ENCODE measurements around the gene AGAP1. TPM values are rescaled to one million over a fixed set of nuclear protein-coding genes. Genes with fewer than 3 reads are reported as not detected.

AGAP1 gene
- total RNA-seq, 1 donor from 2014 or later: 20.4 TPM

DNA sequence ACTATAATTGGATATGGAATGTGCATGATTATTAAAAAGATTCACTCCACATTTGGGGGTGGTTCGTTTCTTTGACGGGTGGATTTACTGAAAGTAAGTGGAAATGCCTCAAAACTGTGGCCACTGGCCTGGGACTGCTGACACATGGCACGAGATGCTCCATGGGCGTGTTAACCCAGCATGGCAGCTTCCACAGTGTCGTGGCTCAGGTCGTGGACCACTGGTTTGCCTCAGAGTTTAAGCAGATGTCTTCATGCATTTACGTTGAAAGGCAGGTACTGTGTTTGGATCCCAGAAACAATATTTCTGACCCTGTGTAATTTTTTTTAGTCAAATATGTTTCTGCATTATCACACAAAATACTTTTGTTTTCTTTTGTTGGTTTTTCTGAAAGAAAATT, 432.4 kb downstream of the AGAP1 start:
- Histone ChIP-seq H3K36me3 (no peaks in the 10 kb centered on the region), H3K4me2 (no peak overlapping the region), H3K4me1 (no peaks in the 10 kb centered on the region), H4K20me1 (ENCODE audit: low read depth) (no peaks in the 10 kb centered on the region), H3K27me3 (no peaks in the 10 kb centered on the region), H3K79me2 (ENCODE audit: low read depth) (no peaks in the 10 kb centered on the region), H3F3A (ENCODE audit: low read depth) (no peaks in the 10 kb centered on the region), H2AFZ (replicated peaks) (no peak overlapping the region), H3K4me3 (no peak overlapping the region), H3K9ac (no peak overlapping the region), H3K9me3 (ENCODE audit: low read depth) (no peaks in the 10 kb centered on the region), H3K27ac (no peak overlapping the region)
- Mint-ChIP-seq H3K9me3 (no peaks in the 10 kb centered on the region), H3K4me3 (no peak overlapping the region), H3K4me1 (peaks cover 4% of the 10 kb centered on the region), H3K27me3 (ENCODE audit: insufficient read depth, low read depth) (peaks cover 2% of the 10 kb centered on the region), H3K36me3 (peaks cover 35% of the 10 kb centered on the region), H3K27ac (no peak overlapping the region)
- TF ChIP-seq EZH2phosphoT487 (IDR thresholded peaks at IDR 0.05) (no peak), EZH2 (IDR thresholded peaks at IDR 0.05) (no peak)
- TF ChIP-seq, protein P1, sequence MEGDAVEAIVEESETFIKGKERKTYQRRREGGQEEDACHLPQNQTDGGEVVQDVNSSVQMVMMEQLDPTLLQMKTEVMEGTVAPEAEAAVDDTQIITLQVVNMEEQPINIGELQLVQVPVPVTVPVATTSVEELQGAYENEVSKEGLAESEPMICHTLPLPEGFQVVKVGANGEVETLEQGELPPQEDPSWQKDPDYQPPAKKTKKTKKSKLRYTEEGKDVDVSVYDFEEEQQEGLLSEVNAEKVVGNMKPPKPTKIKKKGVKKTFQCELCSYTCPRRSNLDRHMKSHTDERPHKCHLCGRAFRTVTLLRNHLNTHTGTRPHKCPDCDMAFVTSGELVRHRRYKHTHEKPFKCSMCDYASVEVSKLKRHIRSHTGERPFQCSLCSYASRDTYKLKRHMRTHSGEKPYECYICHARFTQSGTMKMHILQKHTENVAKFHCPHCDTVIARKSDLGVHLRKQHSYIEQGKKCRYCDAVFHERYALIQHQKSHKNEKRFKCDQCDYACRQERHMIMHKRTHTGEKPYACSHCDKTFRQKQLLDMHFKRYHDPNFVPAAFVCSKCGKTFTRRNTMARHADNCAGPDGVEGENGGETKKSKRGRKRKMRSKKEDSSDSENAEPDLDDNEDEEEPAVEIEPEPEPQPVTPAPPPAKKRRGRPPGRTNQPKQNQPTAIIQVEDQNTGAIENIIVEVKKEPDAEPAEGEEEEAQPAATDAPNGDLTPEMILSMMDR (IDR thresholded peaks at IDR 0.05): no peak
- DNase-seq (ENCODE audit: low spot score): no peak

DNA sequence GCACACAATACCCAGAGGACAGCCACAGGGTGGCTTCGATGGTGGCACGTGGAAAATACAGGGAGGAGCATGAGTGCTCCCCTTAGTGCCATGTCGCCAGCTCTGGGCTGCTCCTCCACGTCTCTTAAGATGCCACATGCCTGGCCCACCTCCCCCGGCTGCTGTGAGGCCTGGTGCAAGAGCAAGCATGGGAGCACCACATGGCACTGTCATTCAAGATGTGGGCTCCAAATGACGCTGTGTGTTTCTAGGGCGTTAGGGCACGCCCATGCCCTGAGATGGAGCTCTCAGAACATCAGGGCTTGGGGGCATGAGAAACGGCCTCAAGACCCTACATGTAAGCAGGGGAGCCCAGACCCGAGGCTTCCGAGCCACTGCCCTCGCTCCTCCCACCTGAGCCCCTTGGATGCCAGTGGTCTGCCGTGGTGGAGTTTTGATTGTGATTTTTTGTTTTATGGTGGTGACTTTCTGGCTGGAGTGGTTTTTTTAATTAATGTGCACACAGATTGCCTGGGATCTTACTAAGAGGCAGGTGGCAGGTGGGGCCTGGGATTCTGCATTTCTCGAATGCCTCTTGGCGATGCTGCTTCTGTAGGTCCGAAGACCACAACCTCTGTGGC, 435.0 kb downstream of the AGAP1 start:
- H4K20me1 ChIP-seq (ENCODE audit: low read depth): peaks cover 2% of the 10 kb centered on the region
- H3K79me2 ChIP-seq (ENCODE audit: low read depth): no peaks in the 10 kb centered on the region
- no peaks in the 10 kb centered on the region for H3K9me3 Mint-ChIP-seq
- no peaks in the 10 kb centered on the region for H3K9me3 ChIP-seq (ENCODE audit: low read depth)
- H3K27ac ChIP-seq: no peak overlapping the region
- H3F3A ChIP-seq (ENCODE audit: low read depth): peaks cover 3% of the 10 kb centered on the region
- peaks cover 2% of the 10 kb centered on the region for H3K27me3 Mint-ChIP-seq (ENCODE audit: insufficient read depth, low read depth)
- no peak overlapping the region for H3K9ac ChIP-seq
- TF ChIP-seq EZH2phosphoT487 (IDR thresholded peaks at IDR 0.05) (no peak), EZH2 (IDR thresholded peaks at IDR 0.05) (no peak)
- TF ChIP-seq, protein P1 (IDR thresholded peaks at IDR 0.05): no peak
- peaks cover 2% of the 10 kb centered on the region for H3K4me1 ChIP-seq
- no peak for DNase-seq (ENCODE audit: low spot score)
- no peak overlapping the region for H3K4me2 ChIP-seq
- H3K4me1 Mint-ChIP-seq: peaks cover 3% of the 10 kb centered on the region
- H3K36me3 Mint-ChIP-seq: peaks cover 31% of the 10 kb centered on the region
- H3K27ac Mint-ChIP-seq: peak overlapping the region; percentile 35
- no peak overlapping the region for H3K4me3 ChIP-seq
- no peak overlapping the region for H2AFZ ChIP-seq (replicated peaks)
- H3K27me3 ChIP-seq: no peaks in the 10 kb centered on the region
- no peaks in the 10 kb centered on the region for H3K36me3 ChIP-seq
- no peak overlapping the region for H3K4me3 Mint-ChIP-seq

DNA sequence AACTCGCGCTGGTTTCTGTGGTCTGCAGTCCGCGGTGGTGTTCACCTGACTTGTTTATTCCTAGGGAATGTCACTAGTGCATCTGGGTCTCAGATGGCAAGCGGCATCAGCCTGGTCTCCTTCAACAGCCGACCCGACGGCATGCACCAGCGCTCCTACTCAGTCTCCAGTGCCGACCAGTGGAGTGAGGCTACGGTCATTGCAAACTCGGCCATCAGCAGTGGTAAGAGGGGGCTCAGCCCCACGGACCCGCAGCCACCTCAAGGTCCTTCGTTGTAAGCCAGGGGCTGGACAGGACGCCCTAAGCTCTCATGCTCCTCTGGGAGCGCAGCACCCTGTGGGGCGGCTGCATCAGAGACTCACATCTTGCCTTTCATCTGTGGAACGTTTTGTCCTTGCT, 436.9 kb downstream of the AGAP1 start:
- Histone ChIP-seq H3K4me3 (no peak overlapping the region), H3K9ac (no peak overlapping the region), H3K27ac (no peak overlapping the region), H3K9me3 (ENCODE audit: low read depth) (no peaks in the 10 kb centered on the region), H3F3A (ENCODE audit: low read depth) (peaks cover 21% of the 10 kb centered on the region), H3K36me3 (no peaks in the 10 kb centered on the region), H4K20me1 (ENCODE audit: low read depth) (peaks cover 18% of the 10 kb centered on the region), H3K27me3 (no peaks in the 10 kb centered on the region), H3K4me1 (peaks cover 20% of the 10 kb centered on the region), H3K79me2 (ENCODE audit: low read depth) (no peaks in the 10 kb centered on the region), H3K4me2 (no peak overlapping the region), H2AFZ (replicated peaks) (no peak overlapping the region)
- no peak overlapping the region for H3K4me3 Mint-ChIP-seq
- peaks cover 19% of the 10 kb centered on the region for H3K4me1 Mint-ChIP-seq
- no peak for TF ChIP-seq EZH2phosphoT487 (IDR thresholded peaks at IDR 0.05)
- TF ChIP-seq, protein P1 (IDR thresholded peaks at IDR 0.05): no peak
- TF ChIP-seq EZH2 (IDR thresholded peaks at IDR 0.05): no peak
- no peak overlapping the region for H3K27ac Mint-ChIP-seq
- DNase-seq (ENCODE audit: low spot score): no peak
- peaks cover 2% of the 10 kb centered on the region for H3K9me3 Mint-ChIP-seq
- H3K27me3 Mint-ChIP-seq (ENCODE audit: insufficient read depth, low read depth): peaks cover 2% of the 10 kb centered on the region
- peaks cover 33% of the 10 kb centered on the region for H3K36me3 Mint-ChIP-seq

Measured in neural progenitor cell (in vitro differentiated cells).